ENCODE results near the gene ARID5A.
A peak's percentile ranks its signal among the peaks of the same experiment; 100 is the strongest.
"Not testable (repeated sequence)": the region's sequence is repeated elsewhere in the genome, so short reads cannot be mapped to it uniquely, and the experiment has no call there.

The ARID5A gene

GRCh38 chr2:96538487-96539214, 2.1 kb downstream of the ARID5A start:
- DNase-seq (ENCODE audit: low read depth in 2 of 2, low spot score in 1 of 2): peak; percentile 76 to 80

- no peak for DNase-seq (ENCODE audit: low read depth in 2 of 2, low spot score in 1 of 2)
Observed at GRCh38 chr2:96539215-96539920, 2.8 kb downstream of the ARID5A start.

- DNase-seq (ENCODE audit: low read depth in 2 of 2, low spot score in 1 of 2): no peak
Observed at GRCh38 chr2:96540136-96540535, 3.6 kb downstream of the ARID5A start.

- no peak for DNase-seq (ENCODE audit: low read depth in 2 of 2, low spot score in 1 of 2)
Observed at GRCh38 chr2:96541398-96542152, 5.0 kb downstream of the ARID5A start.

- DNase-seq (ENCODE audit: low read depth in 2 of 2, low spot score in 1 of 2): no peak
Observed at GRCh38 chr2:96542357-96542977, 5.9 kb downstream of the ARID5A start.

- DNase-seq (ENCODE audit: low read depth in 2 of 2, low spot score in 1 of 2): no peak
Observed at GRCh38 chr2:96546321-96546720, 9.8 kb downstream of the ARID5A start.

- no peak for DNase-seq (ENCODE audit: low read depth in 2 of 2, low spot score in 1 of 2)
Observed at GRCh38 chr2:96546797-96547196, 10.2 kb downstream of the ARID5A start.

GRCh38 chr2:96547203-96547641, 10.7 kb downstream of the ARID5A start:
- DNase-seq (ENCODE audit: low read depth in 2 of 2, low spot score in 1 of 2): no peak

- no peak for DNase-seq (ENCODE audit: low read depth in 2 of 2, low spot score in 1 of 2)
Observed at GRCh38 chr2:96547731-96548171, 11.2 kb downstream of the ARID5A start.

GRCh38 chr2:96548558-96549465, 12.3 kb downstream of the ARID5A start:
- no peak for DNase-seq (ENCODE audit: low read depth in 2 of 2, low spot score in 1 of 2)

- DNase-seq (ENCODE audit: low read depth in 2 of 2, low spot score in 1 of 2): no peak
Observed at GRCh38 chr2:96549466-96549785, 12.9 kb downstream of the ARID5A start.

GRCh38 chr2:96549967-96550786, 13.6 kb downstream of the ARID5A start:
- DNase-seq (ENCODE audit: low read depth in 2 of 2, low spot score in 1 of 2): no peak

GRCh38 chr2:96550787-96551604, 14.4 kb downstream of the ARID5A start:
- no peak for DNase-seq (ENCODE audit: low read depth in 2 of 2, low spot score in 1 of 2)

GRCh38 chr2:96551605-96552314, 15.2 kb downstream of the ARID5A start:
- DNase-seq (ENCODE audit: low read depth in 2 of 2, low spot score in 1 of 2): no peak

GRCh38 chr2:96552315-96553175, 16.0 kb downstream of the ARID5A start:
- no peak for DNase-seq (ENCODE audit: low read depth in 2 of 2, low spot score in 1 of 2)

GRCh38 chr2:96553176-96553956, 16.8 kb downstream of the ARID5A start:
- no peak for DNase-seq (ENCODE audit: low read depth in 2 of 2, low spot score in 1 of 2)

- not testable (repeated sequence) for DNase-seq (ENCODE audit: low read depth in 2 of 2, low spot score in 1 of 2)
Observed at GRCh38 chr2:96553957-96554292, 17.4 kb downstream of the ARID5A start.
